HepG2 (cell line): ENCODE data around the gene ZBP1. TPM values are rescaled to one million over a fixed set of nuclear protein-coding genes. Genes with fewer than 3 reads are reported as not detected.

Source experiments
- ATAC-seq: fragments of 200-7000 bp; cut with Tn5 transposase; 3 replicates; pipeline ENCODE4 v1.9.1; 2020; ENCODE audit warnings: mild to moderate bottlenecking, moderate library complexity
- BruUV-seq: library from RNA; stranded (reverse); fragments of 400-500 nt; replicated peaks from 2 replicates; lab custom pipeline; 2021; lab: Mats Ljungman, UMichigan
- CTCF ChIA-PET: fragments of 300-600 bp; formaldehyde crosslinking; extraction: SDS; loops from one replicate; lab custom pipeline; 2021; ENCODE audit warnings: low total read pairs, inconsistent platforms, low intra/inter-chr PET ratio; lab: Yijun Ruan, JAX
- POLR2A ChIA-PET: fragments of 350-600 bp; sonication (Branson Sonifier 250); formaldehyde crosslinking; loops from one replicate; lab custom pipeline; 2020; ENCODE audit warnings: antibody characterized with exemption, inconsistent platforms; lab: Yijun Ruan, JAX
- DNase-seq: peaks from one replicate; pipeline ENCODE4 v3.0.0-alpha.2; 2015; ENCODE audit warnings: low spot score
- FAIRE-seq: peaks from 3 replicates; lab custom pipeline; 2011; peaks lifted over from hg19 to GRCh38; lab: Jason Lieb, UNC
- H2AFZ ChIP-seq: one replicate; pipeline ENCODE4 v1.6.1; 2011; ENCODE audit warnings: low read length, inconsistent platforms
- H3K27ac ChIP-seq: fragments of 300-600 bp; 3 replicates; pipeline ENCODE4 v1.8.0; 2011; ENCODE audit warnings: mixed run types, mild to moderate bottlenecking, mixed read lengths, low read length, inconsistent platforms; ENCODE audit not compliant: insufficient read depth; ENCODE audit errors: extremely low read length
- H3K27me3 ChIP-seq, 2 experiments: fragments of 200-600 bp in 1 of 2; 2 replicates in 1 of 2; 3 replicates in 1 of 2; pipeline versions ENCODE4 v1.6.0 to v1.8.0; 2011; ENCODE audit warnings: low read length in 2 of 2, mild to moderate bottlenecking in 2 of 2, moderate library complexity in 2 of 2, inconsistent platforms in 1 of 2; ENCODE audit not compliant: insufficient read depth in 2 of 2, control insufficient read depth in 1 of 2
- H3K36me3 ChIP-seq, 2 experiments: fragments of 200-600 bp in 1 of 2; replicated peaks in 1 of 2; 2 replicates in 1 of 2; 3 replicates in 1 of 2; pipeline versions ENCODE4 v1.5.1 to v1.8.0; 2011; ENCODE audit warnings: low read length in 2 of 2, inconsistent platforms in 1 of 2; ENCODE audit not compliant: insufficient read depth in 2 of 2, control insufficient read depth in 1 of 2
- H3K4me1 ChIP-seq: 2 replicates; pipeline ENCODE4 v1.5.1; 2012; ENCODE audit warnings: low read length, inconsistent platforms; ENCODE audit not compliant: insufficient read depth
- H3K4me2 ChIP-seq: 2 replicates; pipeline ENCODE4 v1.6.0; 2011; ENCODE audit warnings: low read depth, low read length, inconsistent platforms
- H3K4me3 ChIP-seq, 3 experiments: fragments of 200-600 bp in 1 of 3; sonication (generic), shearing (Covaris generic) in 1 of 3; replicated peaks in 1 of 3; 2 replicates each; pipeline ENCODE4 v1.5.1; 2011 to 2016; ENCODE audit warnings: low read length in 3 of 3, inconsistent platforms in 2 of 3, low read depth in 2 of 3, mild to moderate bottlenecking in 2 of 3, control low read depth in 1 of 3, mixed read lengths in 1 of 3; ENCODE audit not compliant: insufficient read depth in 1 of 3
- H3K79me2 ChIP-seq: one replicate; pipeline ENCODE4 v1.6.1; 2011; ENCODE audit warnings: low read length, inconsistent platforms; ENCODE audit not compliant: insufficient read depth
- H3K9ac ChIP-seq: 2 replicates; pipeline ENCODE4 v1.6.0; 2011; ENCODE audit warnings: mild to moderate bottlenecking, low read depth, low read length, inconsistent platforms; ENCODE audit not compliant: insufficient read depth
- H3K9me3 ChIP-seq: 2 replicates; pipeline ENCODE4 v1.5.1; 2012; ENCODE audit warnings: mild to moderate bottlenecking, low read length
- H4K20me1 ChIP-seq: 2 replicates; pipeline ENCODE4 v1.6.0; 2011; ENCODE audit warnings: inconsistent platforms, mild to moderate bottlenecking, low read length, moderate library complexity; ENCODE audit not compliant: insufficient read depth
- HNF4A ChIP-seq: sonication (generic); formaldehyde crosslinking; IDR thresholded peaks from 2 replicates; pipeline ENCODE4 v1.4.0; 2020; ENCODE audit warnings: missing genetic modification reagents
- HNF4G ChIP-seq, 2 experiments: sonication (generic) in 1 of 2; formaldehyde crosslinking in 1 of 2; IDR thresholded peaks; 2 replicates each; pipeline versions ENCODE4 v1.4.0 to v1.6.1; 2011 to 2020; ENCODE audit warnings: borderline replicate concordance in 2 of 2, low read depth in 2 of 2, mild to moderate bottlenecking in 2 of 2, low read length in 1 of 2, missing genetic modification reagents in 1 of 2, moderate library complexity in 1 of 2
- HOXA3 ChIP-seq: sonication (generic); formaldehyde crosslinking; IDR thresholded peaks from 2 replicates; pipeline ENCODE4 v1.5.0; 2020; ENCODE audit warnings: missing genetic modification reagents
- LCORL ChIP-seq, 2 experiments: fragments of 450-650 bp in 1 of 2; sonication (generic) in 1 of 2; formaldehyde crosslinking in 1 of 2; IDR thresholded peaks; 2 replicates each; pipeline versions ENCODE4 v1.5.0 to v1.6.1; 2017 to 2020; ENCODE audit warnings: antibody characterized with exemption in 1 of 2, missing genetic modification reagents in 1 of 2
- RCOR2 ChIP-seq: IDR thresholded peaks from 2 replicates; pipeline ENCODE4 v1.6.1; 2016; ENCODE audit warnings: missing biosample characterization, missing genetic modification reagents
- TFE3 ChIP-seq: IDR thresholded peaks from 2 replicates; pipeline ENCODE4 v1.6.1; 2016
- YEATS4 ChIP-seq: sonication (generic); formaldehyde crosslinking; IDR thresholded peaks from 2 replicates; pipeline ENCODE4 v1.4.0; 2020; ENCODE audit warnings: missing genetic modification reagents, borderline replicate concordance
- ZBTB7A ChIP-seq: sonication (generic); formaldehyde crosslinking; IDR thresholded peaks from 2 replicates; pipeline ENCODE4 v1.8.0; 2022; ENCODE audit warnings: mild to moderate bottlenecking, missing genetic modification reagents
- ZKSCAN1 ChIP-seq: fragments of 150-350 bp; IDR thresholded peaks from 2 replicates; pipeline ENCODE4 v1.6.1; 2014; ENCODE audit warnings: low read length
- ZNF232 ChIP-seq: sonication (generic); formaldehyde crosslinking; IDR thresholded peaks from 2 replicates; pipeline ENCODE4 v1.4.0; 2020; ENCODE audit warnings: missing genetic modification reagents, borderline replicate concordance
- ZNF546 ChIP-seq: sonication (generic); formaldehyde crosslinking; conservative IDR thresholded peaks from 2 replicates; pipeline ENCODE4 v1.8.1; 2023; ENCODE audit warnings: mild to moderate bottlenecking, missing genetic modification reagents
- WGBS: methylation state at CpG from one replicate; pipeline ENCODE4 v1.1.6; 2017; ENCODE audit warnings: low lambda C conversion rate; 5-methylcytosine and 5-hydroxymethylcytosine counted together
- in situ Hi-C: cut with HindIII; loops from 2 replicates; pipeline ENCODE4 v1.10.0; 2017; ENCODE audit warnings: low pct_unique_long_range_greater_than_20kb; ENCODE audit not compliant: extremely low pct_ligation_motif_present
- intact Hi-C: fragments of 100-400 bp; cut with micrococcal nuclease; formaldehyde crosslinking; loops from one replicate; pipeline ENCODE4 v1.10.0; 2022; ENCODE audit not compliant: unreplicated experiment
- polyA plus RNA-seq, 8 experiments: library from polyadenylated mRNA; depleted of rRNA in 3 of 8; stranded (reverse) in 7 of 8; unstranded in 1 of 8; fragments of >200 nt; fragmentation: Illumina TruSeq in 4 of 8; extraction: Trizol in 4 of 8; gene quantifications; 2 replicates each; pipeline versions ENCODE4 v1.2.1 to v1.2.3, GENCODE V29; 2011 to 2016; ENCODE audit warnings: low read depth in 4 of 8, missing spikeins in 1 of 8, mixed read lengths in 1 of 8; ENCODE audit not compliant: insufficient read depth in 1 of 8
- total RNA-seq, 5 experiments: library from RNA; depleted of rRNA; stranded (reverse); fragments of >200 nt; fragmentation: Illumina TruSeq; extraction: Trizol; gene quantifications; 2 replicates each; pipeline ENCODE4 v1.2.3, GENCODE V29; 2016; ENCODE audit warnings: low read depth in 1 of 5
- TF ChIP-seq, protein P1 (sequence below): sonication (generic); formaldehyde crosslinking; IDR thresholded peaks from 2 replicates; pipeline ENCODE4 v1.8.0; 2022; ENCODE audit warnings: mild to moderate bottlenecking, missing genetic modification reagents; ENCODE audit not compliant: insufficient replicate concordance
- TF ChIP-seq, protein P2 (sequence below): IDR thresholded peaks from 2 replicates; pipeline ENCODE4 v1.4.0; 2020; ENCODE audit warnings: mild to moderate bottlenecking, missing genetic modification reagents

ZBP1 gene
- total and polyA plus RNA-seq, 2 of the 13 experiments (the other 11 are each of a cell fraction or from before 2014, with no cell fraction given): not detected

- TF ChIP-seq TFE3 (CRISPR knock-in tag) (peak; percentile 78), HOXA3 (peak; percentile 57; the same call in 1 of the 2 replicates)
Measured at GRCh38 chr20:57582432-57583288, 37.6 kb downstream of the ZBP1 start (continued).

DNA sequence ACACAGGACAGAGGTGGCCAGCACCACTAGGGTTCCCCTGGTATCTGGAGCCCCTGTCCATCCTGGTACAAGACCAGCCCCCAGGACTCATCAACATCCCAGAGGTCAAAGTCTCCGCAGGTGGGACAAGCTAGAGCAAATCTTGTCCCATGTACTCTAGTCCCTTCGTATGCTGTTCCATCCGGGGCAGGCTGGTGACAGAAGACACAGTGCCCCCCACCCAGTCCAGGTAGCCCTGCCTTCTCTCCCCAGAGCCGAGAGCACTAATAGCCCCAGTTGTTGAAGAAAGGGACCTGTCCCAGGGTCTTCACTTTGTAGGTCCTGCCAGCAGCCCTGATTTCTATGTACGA lies 38.2 kb downstream of the ZBP1 start:
- peak; percentile 6 for ATAC-seq
- Histone ChIP-seq H3K27ac (peak overlapping the region; percentile 53), H3K9ac (no peak overlapping the region), H3K4me2 (peak overlapping the region; percentile 57), H3K4me1 (peaks cover 100% of the 10 kb centered on the region), H2AFZ (no peak overlapping the region), H3K36me3 (no peaks in the 10 kb centered on the region), H3K27me3 (no peaks in the 10 kb centered on the region), H3K9me3 (no peaks in the 10 kb centered on the region), H4K20me1 (no peaks in the 10 kb centered on the region), H3K4me3 (peak overlapping the region in 1 of 3 experiments; percentile 30; a peak in 1 of 6 replicates), H3K79me2 (no peaks in the 10 kb centered on the region)
- in situ Hi-C loops (loop anchor here (10.0 kb wide), 1 partner anchor 197 kb away; no protein-coding TSS in a partner anchor), intact Hi-C loops (no loop called here)
- DNase-seq: no peak
- ChIA-PET POLR2A (interaction anchor here (1.2 to 3.1 kb wide), 6 partner anchors 9 to 54 kb away, joined by 3 to 23 read pairs (median 12); partner anchors contain the start of gene PCK1), CTCF (interaction anchor here (1.1 to 1.9 kb wide), 5 partner anchors 12 to 628 kb away, joined by 3 to 14 read pairs (median 3); no protein-coding TSS in a partner anchor)
- WGBS: 21% methylated on average over 5 of the region's 5 CpGs
- no TSS peak for BruUV-seq
- no peak for FAIRE-seq
- TF ChIP-seq, protein P1, sequence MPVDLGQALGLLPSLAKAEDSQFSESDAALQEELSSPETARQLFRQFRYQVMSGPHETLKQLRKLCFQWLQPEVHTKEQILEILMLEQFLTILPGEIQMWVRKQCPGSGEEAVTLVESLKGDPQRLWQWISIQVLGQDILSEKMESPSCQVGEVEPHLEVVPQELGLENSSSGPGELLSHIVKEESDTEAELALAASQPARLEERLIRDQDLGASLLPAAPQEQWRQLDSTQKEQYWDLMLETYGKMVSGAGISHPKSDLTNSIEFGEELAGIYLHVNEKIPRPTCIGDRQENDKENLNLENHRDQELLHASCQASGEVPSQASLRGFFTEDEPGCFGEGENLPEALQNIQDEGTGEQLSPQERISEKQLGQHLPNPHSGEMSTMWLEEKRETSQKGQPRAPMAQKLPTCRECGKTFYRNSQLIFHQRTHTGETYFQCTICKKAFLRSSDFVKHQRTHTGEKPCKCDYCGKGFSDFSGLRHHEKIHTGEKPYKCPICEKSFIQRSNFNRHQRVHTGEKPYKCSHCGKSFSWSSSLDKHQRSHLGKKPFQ (CRISPR knock-in tag): peak; percentile 50
- TF ChIP-seq HNF4A (CRISPR knock-in tag): peak; percentile 68
- TF ChIP-seq ZNF546 (CRISPR knock-in tag): 0 out of 2 replicates have a peak, but pooled peaks have one; percentile 9
- no peak for TF ChIP-seq RCOR2 (CRISPR knock-in tag)
- no peak for TF ChIP-seq LCORL (IDR thresholded peaks at IDR 0.05)
- peak; percentile 48; the same call in 1 of the 2 replicates for TF ChIP-seq LCORL (CRISPR knock-in tag; IDR thresholded peaks at IDR 0.05)
- TF ChIP-seq ZNF232 (CRISPR knock-in tag): 0 out of 2 replicates have a peak, but pooled peaks have one; percentile 13
- 0 out of 2 replicates have a peak, but pooled peaks have one; percentile 15 for TF ChIP-seq ZKSCAN1
- TF ChIP-seq YEATS4 (CRISPR knock-in tag): peak; percentile 31; the same call in 1 of the 2 replicates
- peak; percentile 59; the same call in 1 of the 2 replicates for TF ChIP-seq ZBTB7A (CRISPR knock-in tag)
- TF ChIP-seq, protein P2, sequence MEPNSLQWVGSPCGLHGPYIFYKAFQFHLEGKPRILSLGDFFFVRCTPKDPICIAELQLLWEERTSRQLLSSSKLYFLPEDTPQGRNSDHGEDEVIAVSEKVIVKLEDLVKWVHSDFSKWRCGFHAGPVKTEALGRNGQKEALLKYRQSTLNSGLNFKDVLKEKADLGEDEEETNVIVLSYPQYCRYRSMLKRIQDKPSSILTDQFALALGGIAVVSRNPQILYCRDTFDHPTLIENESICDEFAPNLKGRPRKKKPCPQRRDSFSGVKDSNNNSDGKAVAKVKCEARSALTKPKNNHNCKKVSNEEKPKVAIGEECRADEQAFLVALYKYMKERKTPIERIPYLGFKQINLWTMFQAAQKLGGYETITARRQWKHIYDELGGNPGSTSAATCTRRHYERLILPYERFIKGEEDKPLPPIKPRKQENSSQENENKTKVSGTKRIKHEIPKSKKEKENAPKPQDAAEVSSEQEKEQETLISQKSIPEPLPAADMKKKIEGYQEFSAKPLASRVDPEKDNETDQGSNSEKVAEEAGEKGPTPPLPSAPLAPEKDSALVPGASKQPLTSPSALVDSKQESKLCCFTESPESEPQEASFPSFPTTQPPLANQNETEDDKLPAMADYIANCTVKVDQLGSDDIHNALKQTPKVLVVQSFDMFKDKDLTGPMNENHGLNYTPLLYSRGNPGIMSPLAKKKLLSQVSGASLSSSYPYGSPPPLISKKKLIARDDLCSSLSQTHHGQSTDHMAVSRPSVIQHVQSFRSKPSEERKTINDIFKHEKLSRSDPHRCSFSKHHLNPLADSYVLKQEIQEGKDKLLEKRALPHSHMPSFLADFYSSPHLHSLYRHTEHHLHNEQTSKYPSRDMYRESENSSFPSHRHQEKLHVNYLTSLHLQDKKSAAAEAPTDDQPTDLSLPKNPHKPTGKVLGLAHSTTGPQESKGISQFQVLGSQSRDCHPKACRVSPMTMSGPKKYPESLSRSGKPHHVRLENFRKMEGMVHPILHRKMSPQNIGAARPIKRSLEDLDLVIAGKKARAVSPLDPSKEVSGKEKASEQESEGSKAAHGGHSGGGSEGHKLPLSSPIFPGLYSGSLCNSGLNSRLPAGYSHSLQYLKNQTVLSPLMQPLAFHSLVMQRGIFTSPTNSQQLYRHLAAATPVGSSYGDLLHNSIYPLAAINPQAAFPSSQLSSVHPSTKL: 0 out of 2 replicates have a peak, but pooled peaks have one; percentile 9
- peak; percentile 48; the same call in 1 of the 2 replicates for TF ChIP-seq HNF4G (IDR thresholded peaks at IDR 0.05; ENCODE audit: borderline replicate concordance, low read depth, low read length)
- no peak for TF ChIP-seq HNF4G (CRISPR knock-in tag; IDR thresholded peaks at IDR 0.05; ENCODE audit: borderline replicate concordance, low read depth)
